HepG2 (cell line): Measurements from ENCODE around the gene SCYGR8. TPM values are rescaled to one million over a fixed set of nuclear protein-coding genes. Genes with fewer than 3 reads are reported as not detected.

Experiments used
- CREM ChIP-seq, 2 experiments: sonication (generic) in 1 of 2; formaldehyde crosslinking in 1 of 2; IDR thresholded peaks; 2 replicates each; pipeline versions ENCODE4 v1.4.0 to v1.6.1; 2016 to 2020; ENCODE audit warnings: antibody characterized with exemption in 1 of 2, mild to moderate bottlenecking in 1 of 2, missing genetic modification reagents in 1 of 2
- FLYWCH1 ChIP-seq: sonication (generic); formaldehyde crosslinking; IDR thresholded peaks from 2 replicates; pipeline ENCODE4 v1.8.1; 2023; ENCODE audit warnings: mild to moderate bottlenecking, missing genetic modification reagents
- HINFP ChIP-seq: sonication (generic); formaldehyde crosslinking; IDR thresholded peaks from 2 replicates; pipeline ENCODE4 v1.4.0; 2020; ENCODE audit warnings: low read depth, mild to moderate bottlenecking, missing genetic modification reagents
- HNF4A ChIP-seq: sonication (generic); formaldehyde crosslinking; IDR thresholded peaks from 2 replicates; pipeline ENCODE4 v1.4.0; 2020; ENCODE audit warnings: missing genetic modification reagents
- KAT7 ChIP-seq: IDR thresholded peaks from 2 replicates; pipeline ENCODE4 v1.6.1; 2018; ENCODE audit warnings: borderline replicate concordance, missing compliant biosample characterization
- MAF1 ChIP-seq: sonication (generic); formaldehyde crosslinking; IDR thresholded peaks from 2 replicates; pipeline ENCODE4 v1.5.0; 2020; ENCODE audit warnings: missing genetic modification reagents, borderline replicate concordance
- NCOA2 ChIP-seq: sonication (generic); formaldehyde crosslinking; IDR thresholded peaks from 2 replicates; pipeline ENCODE4 v1.8.0; 2022; ENCODE audit warnings: inconsistent platforms
- TBX2 ChIP-seq: sonication (generic); formaldehyde crosslinking; IDR thresholded peaks from 2 replicates; pipeline ENCODE4 v1.5.0; 2020; ENCODE audit warnings: missing genetic modification reagents, mild to moderate bottlenecking, borderline replicate concordance
- ZBTB40 ChIP-seq, 2 experiments: fragments of 450-650 bp in 1 of 2; sonication (generic) in 1 of 2; formaldehyde crosslinking in 1 of 2; IDR thresholded peaks; 2 replicates each; pipeline versions ENCODE4 v1.6.1 to v1.8.0; 2016 to 2022; ENCODE audit warnings: antibody characterized with exemption in 1 of 2, mild to moderate bottlenecking in 1 of 2, missing genetic modification reagents in 1 of 2
- ZBTB7B ChIP-seq: sonication (generic); formaldehyde crosslinking; IDR thresholded peaks from 2 replicates; pipeline ENCODE4 v1.4.0; 2020; ENCODE audit warnings: missing genetic modification reagents
- ZNF687 ChIP-seq: sonication (generic); formaldehyde crosslinking; IDR thresholded peaks from 2 replicates; pipeline ENCODE4 v1.5.1; 2020; ENCODE audit warnings: mild to moderate bottlenecking, missing genetic modification reagents, moderate library complexity
- ZNF772 ChIP-seq: sonication (generic); formaldehyde crosslinking; IDR thresholded peaks from 2 replicates; pipeline ENCODE4 v1.5.0; 2020; ENCODE audit warnings: mild to moderate bottlenecking, missing genetic modification reagents
- ZNF878 ChIP-seq: sonication (generic); formaldehyde crosslinking; IDR thresholded peaks from 2 replicates; pipeline ENCODE4 v1.8.1; 2023; ENCODE audit warnings: mild to moderate bottlenecking, missing genetic modification reagents, moderate library complexity
- polyA plus RNA-seq, 8 experiments: library from polyadenylated mRNA; depleted of rRNA in 3 of 8; stranded (reverse) in 7 of 8; unstranded in 1 of 8; fragments of >200 nt; fragmentation: Illumina TruSeq in 4 of 8; extraction: Trizol in 4 of 8; gene quantifications; 2 replicates each; pipeline versions ENCODE4 v1.2.1 to v1.2.3, GENCODE V29; 2011 to 2016; ENCODE audit warnings: low read depth in 4 of 8, missing spikeins in 1 of 8, mixed read lengths in 1 of 8; ENCODE audit not compliant: insufficient read depth in 1 of 8
- total RNA-seq, 5 experiments: library from RNA; depleted of rRNA; stranded (reverse); fragments of >200 nt; fragmentation: Illumina TruSeq; extraction: Trizol; gene quantifications; 2 replicates each; pipeline ENCODE4 v1.2.3, GENCODE V29; 2016; ENCODE audit warnings: low read depth in 1 of 5

Gene SCYGR8
- total and polyA plus RNA-seq, 2 of the 13 experiments (the other 11 are each of a cell fraction or from before 2014, with no cell fraction given) = not detected

- TF ChIP-seq CREM (IDR thresholded peaks at IDR 0.05) (peak; percentile 23; the same call in 1 of the 2 replicates), CREM (CRISPR knock-in tag; IDR thresholded peaks at IDR 0.05) (no peak), FLYWCH1 (CRISPR knock-in tag) (peak; percentile 83; the same call in 1 of the 2 replicates), KAT7 (no peak), ZNF772 (CRISPR knock-in tag) (no peak), ZBTB40 (IDR thresholded peaks at IDR 0.05) (no peak), ZBTB40 (CRISPR knock-in tag; IDR thresholded peaks at IDR 0.05) (peak; percentile 38; the same call in 1 of the 2 replicates), NCOA2 (no peak), HINFP (CRISPR knock-in tag) (0 out of 2 replicates have a peak, but pooled peaks have one; percentile 32), HNF4A (CRISPR knock-in tag) (peak; percentile 48), ZBTB7B (CRISPR knock-in tag) (no peak), MAF1 (CRISPR knock-in tag) (no peak), TBX2 (CRISPR knock-in tag) (peak; percentile 22; the same call in 1 of the 2 replicates), ZNF878 (CRISPR knock-in tag) (0 out of 2 replicates have a peak, but pooled peaks have one; percentile 40), ZNF687 (CRISPR knock-in tag) (peak; percentile 32; the same call in 1 of the 2 replicates)
Observed at GRCh38 chr2:227772197-227772661, 26.5 kb downstream of the SCYGR8 start (continued).
